Renal cortical epithelial cell (primary cell): Measurements from ENCODE around the gene RPS27L. TPM values are rescaled to one million over a fixed set of nuclear protein-coding genes. Genes with fewer than 3 reads are reported as not detected.
A peak's percentile ranks its signal among the peaks of the same experiment; 100 is the strongest.
"Not testable (repeated sequence)": the region's sequence is repeated elsewhere in the genome, so short reads cannot be mapped to it uniquely, and the experiment has no call there.

Experiments used
- DNase-seq: peaks from one replicate; pipeline ENCODE4 v3.0.0-alpha.2; 2011; ENCODE audit warnings: low read depth
- total RNA-seq: library from RNA; depleted of rRNA; stranded (reverse); fragments of >200 nt; gene quantifications from 2 replicates; pipeline ENCODE4 v1.2.3, GENCODE V29; 2014

RPS27L gene
- total RNA-seq, 1 donor from 2014 or later: 275 TPM

DNA sequence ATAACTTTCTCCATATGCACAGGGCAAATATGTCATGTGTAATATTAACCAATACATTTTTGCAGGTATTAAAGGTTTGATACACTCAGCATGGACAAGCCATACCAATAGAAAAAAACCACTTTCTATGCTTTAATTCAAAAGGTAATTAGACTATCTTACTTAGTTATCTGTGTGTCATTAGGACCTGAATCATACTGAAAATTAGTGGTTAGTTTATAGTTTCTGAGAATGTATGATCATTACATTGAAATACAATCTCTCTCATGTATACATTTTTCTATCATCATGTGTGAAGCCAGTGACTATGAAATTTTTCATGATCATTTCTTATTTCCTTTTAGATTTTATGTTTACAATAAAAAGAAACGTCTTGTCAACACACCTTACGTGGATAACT lies 16.3 kb downstream of the RPS27L start:
- DNase-seq: no peak

DNA sequence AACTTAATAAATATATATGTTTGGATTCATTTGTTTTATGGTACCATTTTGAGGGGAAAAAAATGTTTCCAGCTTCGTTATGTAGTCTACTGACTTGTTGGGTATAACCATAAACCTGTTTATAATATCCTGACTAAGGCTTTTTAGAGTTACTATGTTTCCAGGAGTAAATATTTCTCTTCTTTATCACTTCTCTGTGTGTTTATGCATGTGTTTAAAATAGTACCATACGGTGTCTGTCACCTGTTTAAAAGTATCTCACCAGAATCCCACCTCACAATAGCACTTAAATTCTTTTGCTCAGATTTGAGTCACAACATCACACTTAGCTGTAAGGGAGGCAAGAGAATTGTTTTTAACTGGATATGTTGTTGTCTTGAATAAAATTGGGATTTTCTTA lies 20.5 kb downstream of the RPS27L start:
- DNase-seq: no peak

- DNase-seq: peak; percentile 55
These were observed 21.5 kb downstream of the RPS27L start for GRCh38 chr15:63135804-63136203.

- no peak for DNase-seq
These were observed 22.0 kb downstream of the RPS27L start for GRCh38 chr15:63135281-63135680.

- DNase-seq: no peak
These were observed 22.9 kb downstream of the RPS27L start for GRCh38 chr15:63134245-63134985.

DNA sequence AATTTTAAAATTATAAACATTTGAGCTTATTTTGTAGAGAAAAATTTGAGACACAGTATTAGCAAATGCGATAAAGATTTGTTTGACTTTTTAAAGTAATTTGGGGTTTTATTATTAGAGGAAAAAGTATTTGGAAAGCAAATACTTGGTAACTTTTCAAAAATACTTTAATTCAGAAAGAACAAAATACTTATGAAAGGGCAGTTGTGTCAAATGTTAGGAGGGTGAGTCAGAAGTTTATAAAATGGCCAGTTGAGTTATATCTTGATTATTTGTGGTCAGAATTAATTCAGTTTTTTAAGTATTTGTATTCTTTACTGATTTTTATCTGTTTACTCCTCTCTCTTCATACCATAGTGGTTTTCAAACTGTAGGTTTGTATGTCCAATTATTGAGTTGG lies 23.5 kb downstream of the RPS27L start:
- DNase-seq: peak; percentile 22

DNA sequence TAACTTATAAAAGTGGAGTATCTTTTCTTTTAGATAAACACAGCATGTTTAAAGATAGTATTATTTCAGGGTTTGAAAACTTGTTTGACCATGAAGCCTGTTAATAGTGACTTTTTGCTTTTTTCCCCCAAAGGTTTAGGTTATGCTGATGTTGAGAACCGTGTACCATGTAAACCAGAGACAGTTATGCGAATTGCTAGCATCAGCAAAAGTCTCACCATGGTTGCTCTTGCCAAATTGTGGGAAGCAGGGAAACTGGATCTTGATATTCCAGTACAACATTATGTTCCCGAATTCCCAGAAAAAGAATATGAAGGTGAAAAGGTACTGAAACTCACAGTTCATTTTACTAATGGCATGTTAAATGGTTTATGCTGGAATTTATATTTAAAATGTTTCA lies 30.6 kb downstream of the RPS27L start:
- no peak for DNase-seq

- DNase-seq: no peak
These were observed 32.8 kb downstream of the RPS27L start for GRCh38 chr15:63124506-63124905.

DNA sequence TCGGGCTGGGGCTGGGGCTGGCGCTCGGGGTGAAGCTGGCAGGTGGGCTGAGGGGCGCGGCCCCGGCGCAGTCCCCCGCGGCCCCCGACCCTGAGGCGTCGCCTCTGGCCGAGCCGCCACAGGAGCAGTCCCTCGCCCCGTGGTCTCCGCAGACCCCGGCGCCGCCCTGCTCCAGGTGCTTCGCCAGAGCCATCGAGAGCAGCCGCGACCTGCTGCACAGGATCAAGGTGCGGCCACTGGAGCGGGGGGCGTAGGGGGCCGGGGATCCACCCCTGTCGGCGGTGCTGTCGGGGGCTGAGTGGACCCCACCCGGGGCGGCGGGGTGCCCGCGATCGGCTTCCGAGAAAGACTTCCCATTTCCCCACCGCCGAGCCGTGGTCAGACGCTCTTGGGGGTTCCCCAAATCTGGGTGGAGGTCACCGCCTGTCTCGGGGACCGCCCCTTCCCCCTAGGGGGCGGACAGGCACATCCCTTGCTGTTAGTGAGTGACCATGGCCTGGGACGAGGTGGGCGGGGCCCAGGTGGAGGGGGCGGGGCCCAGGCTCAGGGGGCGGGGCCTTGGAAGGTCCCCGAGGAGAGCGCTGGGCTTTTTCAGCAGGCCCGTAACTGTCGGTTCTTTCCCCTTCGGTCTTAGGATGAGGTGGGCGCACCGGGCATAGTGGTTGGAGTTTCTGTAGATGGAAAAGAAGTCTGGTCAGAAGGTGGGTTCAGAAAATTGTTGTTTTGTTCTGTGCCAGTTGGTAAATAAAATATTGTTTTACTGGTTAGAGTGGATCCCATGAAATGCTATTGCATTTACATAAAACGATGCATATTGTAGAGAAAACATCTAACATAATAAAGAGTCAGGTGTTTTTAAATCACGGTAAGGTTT lies 35.0 kb downstream of the RPS27L start:
- peak; percentile 48 for DNase-seq

- DNase-seq: peak; percentile 61
These were observed 35.8 kb downstream of the RPS27L start, which contains the start of gene LACTB for GRCh38 chr15:63121382-63122001. TSS of gene LACTB (plus strand) at chr15:63121861. CDS start at chr15:63121872, 11 bp downstream.

- DNase-seq: no peak
These were observed 38.4 kb downstream of the RPS27L start for GRCh38 chr15:63118854-63119253.

DNA sequence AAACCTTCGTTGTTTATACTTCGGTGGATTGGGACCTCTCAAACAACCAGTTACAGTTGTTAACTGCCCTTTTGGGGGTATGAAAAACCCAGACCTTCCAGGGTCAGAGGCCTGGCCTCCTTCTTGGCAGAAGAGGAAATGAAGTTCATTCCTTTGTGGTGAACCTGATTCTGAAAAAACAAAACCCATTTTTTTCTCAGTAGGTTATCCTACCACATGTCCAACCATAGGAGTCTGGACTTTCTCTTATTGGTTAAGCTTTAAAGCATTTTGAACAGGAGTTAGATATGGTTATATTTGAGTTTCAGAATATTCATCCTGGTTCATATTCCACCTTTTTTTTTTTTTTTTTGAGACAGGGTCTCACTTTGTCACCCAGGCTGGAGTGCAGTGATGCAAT lies 42.8 kb downstream of the RPS27L start:
- DNase-seq: no peak

- no peak for DNase-seq
These were observed 44.4 kb downstream of the RPS27L start for GRCh38 chr15:63112871-63113270.

DNA sequence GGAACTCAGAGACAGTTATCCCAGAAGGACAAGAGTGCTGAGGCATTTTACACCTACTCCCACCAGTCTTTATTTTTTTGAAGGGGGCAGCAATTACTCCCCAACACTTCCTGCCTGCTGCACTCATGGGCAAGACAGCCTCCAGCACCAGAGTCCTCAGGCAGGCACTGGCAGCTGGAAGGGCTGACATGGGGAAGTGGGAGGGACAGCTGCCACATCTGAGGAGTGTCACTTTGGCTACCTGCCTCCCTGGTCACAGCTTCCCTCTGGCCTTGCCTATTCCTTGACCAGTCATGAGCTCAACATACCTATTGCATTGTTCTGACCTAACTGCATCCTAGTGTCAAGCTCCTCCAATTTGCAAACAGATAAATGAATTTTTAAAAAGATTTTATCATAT lies 45.8 kb downstream of the RPS27L start:
- no peak for DNase-seq

- no peak for DNase-seq
These were observed 46.8 kb downstream of the RPS27L start for GRCh38 chr15:63110428-63111026.

DNA sequence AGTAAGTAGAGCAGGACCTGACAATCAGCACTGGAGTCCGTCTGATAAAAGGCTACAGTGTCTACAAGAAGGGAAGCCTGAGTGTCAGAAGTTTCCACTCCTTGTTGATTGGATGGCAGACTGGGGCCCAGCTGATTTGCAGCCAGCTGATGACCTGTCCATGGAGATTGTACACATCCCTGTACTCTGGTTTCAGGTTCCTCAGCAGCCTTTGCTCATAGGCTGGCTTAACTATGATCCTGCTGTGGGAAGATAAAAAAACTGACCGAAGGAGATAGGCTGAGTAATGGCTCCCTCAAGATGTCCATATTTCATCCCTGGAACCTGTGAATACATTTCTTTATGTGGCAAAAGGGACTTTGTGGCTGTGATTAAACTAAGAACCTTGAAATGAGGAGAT lies 47.4 kb downstream of the RPS27L start:
- no peak for DNase-seq

DNA sequence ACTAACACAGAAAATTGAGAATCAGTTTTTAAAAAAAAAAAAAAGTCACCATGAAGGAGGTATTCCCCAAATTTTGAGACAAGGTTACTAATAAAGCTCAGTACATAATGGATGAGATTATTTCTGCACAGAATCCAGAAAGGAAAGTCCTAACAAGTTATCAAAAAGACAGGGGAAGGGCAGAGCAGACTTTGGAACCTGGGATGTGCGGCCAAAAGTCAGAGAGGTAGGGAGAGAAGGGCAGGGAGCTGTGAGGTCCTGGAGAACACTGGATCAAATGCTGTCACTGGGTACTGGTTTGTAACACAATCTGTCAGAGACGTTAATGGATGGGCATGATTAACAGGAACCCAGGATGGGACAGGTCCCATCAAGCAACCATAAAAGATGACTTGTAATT lies 47.8 kb downstream of the RPS27L start:
- no peak for DNase-seq

DNA sequence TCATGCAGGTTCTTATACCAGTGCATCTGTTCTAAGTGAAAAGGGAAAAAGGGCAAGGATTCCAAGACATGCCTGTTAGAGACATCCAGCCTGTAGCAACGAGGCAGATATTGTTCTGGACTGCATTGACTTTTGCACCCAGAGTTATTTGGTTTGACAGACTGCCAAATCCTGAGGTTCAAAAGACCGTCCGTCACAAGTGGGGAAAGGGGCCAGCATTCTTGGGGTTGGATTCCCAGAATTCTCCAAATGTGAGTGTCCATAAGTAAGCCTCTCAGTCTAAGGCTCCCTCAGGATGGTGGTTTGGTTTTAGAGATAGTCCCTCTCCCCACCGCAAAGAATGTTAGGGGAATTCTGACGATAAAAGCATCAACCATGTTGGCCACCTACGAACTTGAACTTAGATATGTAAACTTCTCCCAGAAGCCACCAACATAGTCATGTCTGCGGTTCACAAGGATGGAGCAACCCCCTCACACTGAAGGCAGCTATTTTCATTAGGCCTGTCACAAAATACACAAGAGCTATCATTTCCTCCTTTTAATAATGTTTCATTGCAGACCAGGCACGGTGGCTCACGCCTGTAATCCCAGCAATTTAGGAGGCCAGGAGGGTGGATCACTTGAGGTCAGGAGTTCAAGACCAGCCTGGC lies 49.3 kb downstream of the RPS27L start:
- DNase-seq: peak; percentile 98

DNA sequence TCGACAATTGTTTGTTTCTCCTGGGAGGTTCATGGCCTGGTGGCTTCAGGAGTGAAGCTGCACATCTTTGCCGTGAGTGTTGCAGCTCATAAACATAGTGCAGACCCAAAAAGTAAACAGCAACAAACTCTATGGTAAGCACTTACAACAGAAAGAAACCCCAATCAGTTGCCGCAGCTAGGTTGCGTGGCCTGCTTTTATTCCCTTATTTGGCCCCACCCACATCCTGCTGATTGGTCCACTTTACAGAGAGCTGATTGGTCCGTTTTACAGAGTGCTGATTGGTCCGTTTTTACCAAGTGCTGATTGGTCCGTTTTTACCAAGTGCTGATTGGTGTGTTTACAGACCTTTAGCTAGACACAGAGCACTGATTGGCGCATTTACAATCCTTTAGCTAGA lies 51.9 kb downstream of the RPS27L start:
- not testable (repeated sequence) for DNase-seq

DNA sequence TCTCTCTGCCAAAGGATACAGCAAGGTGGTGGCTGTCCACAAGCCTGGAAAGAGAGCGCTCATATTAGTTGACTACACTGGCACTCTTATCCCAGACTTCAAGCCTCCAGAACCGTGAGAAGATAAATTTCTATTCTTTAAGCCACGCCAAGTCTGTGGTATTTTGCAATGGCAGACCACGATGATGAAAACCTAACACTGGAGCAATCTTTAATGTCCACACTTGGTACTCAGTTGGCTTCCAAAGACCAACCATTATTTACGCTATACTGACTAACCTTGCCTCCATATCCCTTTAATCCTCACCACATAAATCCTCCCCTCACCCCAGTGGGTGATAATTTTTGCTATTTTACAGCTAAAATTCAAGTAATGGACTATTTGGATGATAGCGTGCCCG lies 52.5 kb downstream of the RPS27L start:
- peak; percentile 64 for DNase-seq

DNA sequence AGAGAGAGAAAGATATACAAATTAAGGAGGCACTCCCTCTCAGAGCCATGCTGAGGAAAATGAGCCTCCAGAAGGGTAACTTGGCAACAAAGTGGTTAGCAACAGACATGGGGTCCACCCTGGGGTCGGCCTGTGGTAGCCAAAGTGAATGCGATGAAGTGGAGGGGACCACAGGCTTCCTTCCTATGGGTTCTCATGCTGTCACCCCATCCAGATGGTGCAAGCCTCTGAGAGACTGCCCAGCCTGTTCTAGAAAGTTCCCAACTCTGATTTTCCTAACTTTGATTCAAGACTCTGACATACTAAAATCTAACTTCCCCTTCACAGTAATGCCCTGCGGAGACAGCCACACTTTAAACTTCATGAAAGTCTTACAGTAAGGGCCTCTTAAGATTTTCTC lies 53.9 kb downstream of the RPS27L start:
- DNase-seq: no peak

DNA sequence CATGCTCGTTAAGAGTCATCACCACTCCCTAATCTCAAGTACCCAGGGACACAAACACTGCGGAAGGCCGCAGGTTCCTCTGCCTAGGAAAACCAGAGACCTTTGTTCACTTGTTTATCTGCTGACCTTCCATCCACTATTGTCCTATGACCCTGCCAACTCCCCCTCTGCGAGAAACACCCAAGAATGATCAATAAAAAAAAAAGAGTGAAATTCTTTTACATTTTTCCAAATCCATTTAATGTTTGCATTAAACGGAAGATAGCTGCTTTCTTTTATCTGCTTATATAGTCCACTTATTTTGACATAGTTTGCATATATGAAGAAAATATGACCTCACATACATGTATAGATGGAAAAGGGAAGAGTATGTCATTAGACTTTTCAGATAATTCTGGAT lies 57.7 kb downstream of the RPS27L start:
- not testable (repeated sequence) for DNase-seq
